Breast epithelium (tissue), 4 donors: ENCODE measurements around the gene LZTS3. TPM values are rescaled to one million over a fixed set of nuclear protein-coding genes. Genes with fewer than 3 reads are reported as not detected.
"Not testable (repeated sequence)": the region's sequence is repeated elsewhere in the genome, so short reads cannot be mapped to it uniquely, and the experiment has no call there.

ENCODE experiments used
- DNase-seq, 2 donors: peaks; one replicate each; pipeline ENCODE4 v3.0.0-alpha.2; 2019; ENCODE audit warnings: low spot score in 2 of 2
- H3K27ac ChIP-seq, 2 donors: fragments of 200-600 bp; sonication (generic) in 1 of 2; one replicate each; pipeline ENCODE4 v1.5.1; 2016 to 2019; ENCODE audit warnings: mild to moderate bottlenecking in 1 of 2
- H3K27me3 ChIP-seq, 2 donors: fragments of 200-600 bp; sonication (generic) in 1 of 2; one replicate each; pipeline versions ENCODE4 v1.5.1 to v1.6.0; 2017 to 2019; ENCODE audit warnings: control low read depth in 1 of 2, mild to moderate bottlenecking in 1 of 2
- H3K36me3 ChIP-seq: fragments of 200-600 bp; one replicate; pipeline ENCODE4 v1.5.1; 2019
- H3K4me1 ChIP-seq, 2 donors: fragments of 200-600 bp; sonication (generic); one replicate each; pipeline ENCODE4 v1.5.1; 2016 to 2019; ENCODE audit warnings: control low read depth in 1 of 2
- H3K4me3 ChIP-seq, 3 donors: fragments of 200-600 bp; sonication (generic); 1 replicate in 2 of 3; 2 replicates in 1 of 3; pipeline ENCODE4 v1.5.1; 2016 to 2019; ENCODE audit warnings: mild to moderate bottlenecking in 3 of 3, moderate library complexity in 2 of 3
- H3K9me3 ChIP-seq, 2 donors: fragments of 200-600 bp; sonication (generic) in 1 of 2; one replicate each; pipeline ENCODE4 v1.5.1; 2016 to 2019; ENCODE audit warnings: control low read depth in 1 of 2
- CTCF ChIP-seq, 3 donors: fragments of 450-650 bp; IDR thresholded peaks; one replicate each; pipeline ENCODE4 v1.5.1; 2016 to 2017; ENCODE audit warnings: antibody characterized with exemption in 3 of 3, mild to moderate bottlenecking in 3 of 3, moderate library complexity in 3 of 3
- POLR2A ChIP-seq: fragments of 450-650 bp; IDR thresholded peaks from one replicate; pipeline ENCODE4 v1.6.1; 2016; ENCODE audit warnings: antibody characterized with exemption, mild to moderate bottlenecking, moderate library complexity
- POLR2AphosphoS5 ChIP-seq, 3 donors: sonication (generic); formaldehyde crosslinking; IDR thresholded peaks; one replicate each; pipeline ENCODE4 v1.6.1; 2017; ENCODE audit warnings: antibody characterized with exemption in 3 of 3
- intact Hi-C: fragments of 100-400 bp; cut with DNase I; formaldehyde crosslinking; loops from one replicate; pipeline ENCODE4 v1.15.1; 2023; ENCODE audit warnings: low total_unique reads
- total RNA-seq, 3 donors: library from RNA; depleted of rRNA; stranded (reverse); fragments of >200 nt; gene quantifications; one replicate each; pipeline ENCODE4 v1.1.0, GENCODE V29; 2016

LZTS3 gene
- total RNA-seq, 3 donors from 2014 or later, result 9.3 to 12.1 (median 11.3) TPM

- Histone ChIP-seq H3K27ac (no peak overlapping the region), H3K4me1 (no peaks in the 10 kb centered on the region), H3K9me3 (no peaks in the 10 kb centered on the region), H3K36me3 (peaks cover 4% of the 10 kb centered on the region), H3K27me3 (no peaks in the 10 kb centered on the region), H3K4me3 (no peak overlapping the region)
- TF ChIP-seq POLR2A (no peak), POLR2AphosphoS5 (IDR thresholded peaks at IDR 0.05) (no peak), CTCF (IDR thresholded peaks at IDR 0.05) (no peak)
- no peak for DNase-seq
- intact Hi-C loops, result loop anchor here (5.0 kb wide), 1 partner anchor 133 kb away; no protein-coding TSS in a partner anchor
These were observed 17.3 kb upstream of the LZTS3 start for GRCh38 chr20:3190681-3191111.

GRCh38 chr20:3189561-3190131 is 16.3 kb upstream of the LZTS3 start:
- TF ChIP-seq CTCF (IDR thresholded peaks at IDR 0.05), result no peak
- no peak for TF ChIP-seq POLR2A
- no peak for TF ChIP-seq POLR2AphosphoS5 (IDR thresholded peaks at IDR 0.05)
- Histone ChIP-seq H3K9me3 (no peaks in the 10 kb centered on the region), H3K4me1 (no peaks in the 10 kb centered on the region), H3K27me3 (no peaks in the 10 kb centered on the region), H3K4me3 (no peak overlapping the region), H3K27ac (no peak overlapping the region), H3K36me3 (no peaks in the 10 kb centered on the region)
- intact Hi-C loops, result loop anchor here (5.0 to 10.0 kb wide), 2 partner anchors 132 to 995 kb away; no protein-coding TSS in a partner anchor
- DNase-seq, result no peak

- Histone ChIP-seq H3K4me1 (no peaks in the 10 kb centered on the region), H3K27ac (no peak overlapping the region), H3K36me3 (no peaks in the 10 kb centered on the region), H3K9me3 (no peaks in the 10 kb centered on the region), H3K27me3 (no peaks in the 10 kb centered on the region), H3K4me3 (no peak overlapping the region)
- no peak for DNase-seq
- TF ChIP-seq CTCF (IDR thresholded peaks at IDR 0.05) (no peak), POLR2A (no peak), POLR2AphosphoS5 (IDR thresholded peaks at IDR 0.05) (no peak)
- intact Hi-C loops, result loop anchor here (10.0 kb wide), 1 partner anchor 994 kb away; no protein-coding TSS in a partner anchor
These were observed 15.6 kb upstream of the LZTS3 start for GRCh38 chr20:3188823-3189413.

- not testable (repeated sequence) for H3K9me3 ChIP-seq, H3K4me1 ChIP-seq, DNase-seq, H3K27me3 ChIP-seq, H3K36me3 ChIP-seq, H3K4me3 ChIP-seq, H3K27ac ChIP-seq
- intact Hi-C loops, result loop anchor here (10.0 kb wide), 1 partner anchor 993 kb away; no protein-coding TSS in a partner anchor
These were observed 14.5 kb upstream of the LZTS3 start for GRCh38 chr20:3187861-3188260.

GRCh38 chr20:3183896-3184612 is 10.7 kb upstream of the LZTS3 start:
- no peak for DNase-seq
- Histone ChIP-seq H3K27ac (no peak overlapping the region), H3K4me1 (no peaks in the 10 kb centered on the region), H3K27me3 (no peaks in the 10 kb centered on the region), H3K4me3 (no peak overlapping the region), H3K9me3 (no peaks in the 10 kb centered on the region), H3K36me3 (no peaks in the 10 kb centered on the region)
- intact Hi-C loops, result loop anchor here (10.0 kb wide), 1 partner anchor 989 kb away; no protein-coding TSS in a partner anchor
- TF ChIP-seq POLR2AphosphoS5 (IDR thresholded peaks at IDR 0.05) (no peak), POLR2A (no peak)

GRCh38 chr20:3182429-3182828 is 9.1 kb upstream of the LZTS3 start:
- H3K27ac ChIP-seq, H3K4me3 ChIP-seq: not testable (repeated sequence)
- intact Hi-C loops, result loop anchor here (10.0 kb wide), 1 partner anchor 988 kb away; no protein-coding TSS in a partner anchor

More at GRCh38 chr20:3182429-3182828, 9.1 kb upstream of the LZTS3 start:
- H3K27me3 ChIP-seq, H3K36me3 ChIP-seq, H3K4me1 ChIP-seq, H3K9me3 ChIP-seq, DNase-seq: not testable (repeated sequence)
